ENCODE measurements around the gene ABCA6. TPM values are rescaled to one million over a fixed set of nuclear protein-coding genes. Genes with fewer than 3 reads are reported as not detected.

The ABCA6 gene
- total RNA-seq, 6 experiments from 2014 or later = 0.07 TPM; not detected in 5

- no peak for DNase-seq
- H3K27me3 Mint-ChIP-seq (ENCODE audit: insufficient read depth) = no peaks in the 10 kb centered on the region
- H3K4me3 Mint-ChIP-seq = no peak overlapping the region
- H3K9me3 Mint-ChIP-seq = peaks cover 38% of the 10 kb centered on the region
- no peak overlapping the region for H3K27ac Mint-ChIP-seq
- no peaks in the 10 kb centered on the region for H3K4me1 Mint-ChIP-seq (ENCODE audit: low read depth)
- H3K36me3 Mint-ChIP-seq (ENCODE audit: low read depth) = no peaks in the 10 kb centered on the region
- TF ChIP-seq, protein P1, sequence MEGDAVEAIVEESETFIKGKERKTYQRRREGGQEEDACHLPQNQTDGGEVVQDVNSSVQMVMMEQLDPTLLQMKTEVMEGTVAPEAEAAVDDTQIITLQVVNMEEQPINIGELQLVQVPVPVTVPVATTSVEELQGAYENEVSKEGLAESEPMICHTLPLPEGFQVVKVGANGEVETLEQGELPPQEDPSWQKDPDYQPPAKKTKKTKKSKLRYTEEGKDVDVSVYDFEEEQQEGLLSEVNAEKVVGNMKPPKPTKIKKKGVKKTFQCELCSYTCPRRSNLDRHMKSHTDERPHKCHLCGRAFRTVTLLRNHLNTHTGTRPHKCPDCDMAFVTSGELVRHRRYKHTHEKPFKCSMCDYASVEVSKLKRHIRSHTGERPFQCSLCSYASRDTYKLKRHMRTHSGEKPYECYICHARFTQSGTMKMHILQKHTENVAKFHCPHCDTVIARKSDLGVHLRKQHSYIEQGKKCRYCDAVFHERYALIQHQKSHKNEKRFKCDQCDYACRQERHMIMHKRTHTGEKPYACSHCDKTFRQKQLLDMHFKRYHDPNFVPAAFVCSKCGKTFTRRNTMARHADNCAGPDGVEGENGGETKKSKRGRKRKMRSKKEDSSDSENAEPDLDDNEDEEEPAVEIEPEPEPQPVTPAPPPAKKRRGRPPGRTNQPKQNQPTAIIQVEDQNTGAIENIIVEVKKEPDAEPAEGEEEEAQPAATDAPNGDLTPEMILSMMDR (IDR thresholded peaks at IDR 0.05) = no peak
Observed at GRCh38 chr17:69043098-69043734, 98.5 kb downstream of the ABCA6 start.

DNA sequence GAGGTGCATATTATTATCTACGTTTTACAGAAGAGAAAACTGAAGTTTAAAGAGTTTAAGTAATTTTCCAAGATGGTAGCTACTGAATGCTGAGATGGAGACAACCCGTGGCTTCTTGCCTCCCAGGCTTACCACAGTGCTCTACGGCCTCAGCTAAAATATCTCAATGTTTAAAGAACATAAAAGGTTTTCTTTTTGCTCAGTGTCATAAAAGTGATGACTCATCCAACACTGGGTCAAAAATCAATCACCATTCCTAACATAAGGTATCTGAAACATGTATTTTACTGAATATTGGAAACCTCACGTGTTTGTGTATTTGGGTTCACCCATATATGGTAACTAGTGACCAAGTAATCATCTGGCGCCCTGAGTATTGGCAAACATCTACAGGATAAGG, 99.4 kb downstream of the ABCA6 start:
- H3K9me3 Mint-ChIP-seq = peaks cover 44% of the 10 kb centered on the region
- no peak for DNase-seq
- TF ChIP-seq, protein P1 (IDR thresholded peaks at IDR 0.05) = no peak
- H3K27ac Mint-ChIP-seq = no peak overlapping the region
- H3K4me3 Mint-ChIP-seq = no peak overlapping the region
- H3K36me3 Mint-ChIP-seq (ENCODE audit: low read depth) = peaks cover 2% of the 10 kb centered on the region; the same call in 1 of the 2 replicates
- H3K4me1 Mint-ChIP-seq (ENCODE audit: low read depth) = no peaks in the 10 kb centered on the region
- H3K27me3 Mint-ChIP-seq (ENCODE audit: insufficient read depth) = no peaks in the 10 kb centered on the region

DNA sequence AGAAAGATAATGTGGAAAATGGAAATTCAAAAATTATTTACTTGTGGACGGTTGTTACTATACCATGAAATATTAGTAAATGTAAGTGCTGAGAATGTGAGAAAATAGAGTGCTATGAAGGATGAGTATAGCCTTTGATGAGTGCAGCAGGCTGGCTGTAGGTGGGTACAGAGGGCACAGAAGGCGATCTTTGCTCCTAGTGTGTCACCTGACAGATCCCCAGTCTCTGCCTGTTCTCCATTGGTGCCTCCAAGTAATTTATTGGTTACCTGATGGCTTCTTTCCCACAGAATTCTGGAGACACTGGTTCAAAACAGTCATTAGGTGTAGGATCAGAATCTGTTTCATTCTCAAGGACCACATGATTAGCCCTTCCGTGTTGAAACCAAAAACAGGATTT, 109.9 kb downstream of the ABCA6 start:
- Mint-ChIP-seq H3K27me3 (ENCODE audit: insufficient read depth) (no peaks in the 10 kb centered on the region), H3K36me3 (ENCODE audit: low read depth) (no peaks in the 10 kb centered on the region)

GRCh38 chr17:69030169-69030568, 111.5 kb downstream of the ABCA6 start:
- H3K9me3 Mint-ChIP-seq = peaks cover 26% of the 10 kb centered on the region; the same call in 1 of the 2 replicates
- H3K4me1 Mint-ChIP-seq (ENCODE audit: low read depth) = no peaks in the 10 kb centered on the region
- DNase-seq = no peak
- TF ChIP-seq, protein P1 (IDR thresholded peaks at IDR 0.05) = no peak
- no peaks in the 10 kb centered on the region for H3K27me3 Mint-ChIP-seq (ENCODE audit: insufficient read depth)
- H3K27ac Mint-ChIP-seq = no peak overlapping the region
- no peaks in the 10 kb centered on the region for H3K36me3 Mint-ChIP-seq (ENCODE audit: low read depth)
- no peak overlapping the region for H3K4me3 Mint-ChIP-seq

More for the DNA sequence above, 109.9 kb downstream of the ABCA6 start:
- DNase-seq = no peak
- H3K4me3 Mint-ChIP-seq = no peak overlapping the region
- H3K4me1 Mint-ChIP-seq (ENCODE audit: low read depth) = no peaks in the 10 kb centered on the region
- no peak overlapping the region for H3K27ac Mint-ChIP-seq
- peaks cover 23% of the 10 kb centered on the region for H3K9me3 Mint-ChIP-seq
- TF ChIP-seq, protein P1 (IDR thresholded peaks at IDR 0.05) = no peak

Small RNA genes within 50 kb of the gene (microRNA-seq; reads per million reads assigned to microRNA genes)
- not detected for gene MIR4524A
- gene MIR4524B = not detected

Other genes starting within 250 kb of the ABCA6 start
- gene ABCA8, start 186.5 kb downstream of the ABCA6 start, total RNA-seq (2021; fragmentation: NEBNext Ultra II Directional; extraction: Animal tissue kit (Norgen Biotek cat#: 25700)) = under 1 TPM in 2 of 6 experiments, not detected in 4; 0.12 to 0.14 TPM
- not detected for gene ABCA9, start 81.0 kb downstream of the ABCA6 start, total RNA-seq (2021; fragmentation: NEBNext Ultra II Directional; extraction: Animal tissue kit (Norgen Biotek cat#: 25700))
- under 1 TPM in 3 of 6 experiments, not detected in 3; 0.03 to 0.17 (median 0.07) TPM for gene ABCA10, start 86.9 kb upstream of the ABCA6 start, total RNA-seq (2021; fragmentation: NEBNext Ultra II Directional; extraction: Animal tissue kit (Norgen Biotek cat#: 25700))
- 1 to 10 TPM; 4.7 to 8.5 (median 5.3) TPM for gene ABCA5, start 185.2 kb upstream of the ABCA6 start, total RNA-seq (2021; fragmentation: NEBNext Ultra II Directional; extraction: Animal tissue kit (Norgen Biotek cat#: 25700))